CD4-positive, alpha-beta T cell treated with Interferon gamma for 1 hour (primary cell): Measurements from ENCODE around the gene ABCA6.
"Not testable (repeated sequence)": the region's sequence is repeated elsewhere in the genome, so short reads cannot be mapped to it uniquely, and the experiment has no call there.

Experiments
- DNase-seq: peaks from one replicate; pipeline ENCODE4 v3.0.0-alpha.2; 2020

The ABCA6 gene

GRCh38 chr17:69070378-69071232 is 71.1 kb downstream of the ABCA6 start:
- DNase-seq, result not testable (repeated sequence)

GRCh38 chr17:69069226-69069750 is 72.4 kb downstream of the ABCA6 start:
- DNase-seq, result no peak

GRCh38 chr17:69067274-69068047 is 74.2 kb downstream of the ABCA6 start:
- DNase-seq, result no peak

GRCh38 chr17:69066482-69066881 is 75.2 kb downstream of the ABCA6 start:
- no peak for DNase-seq

- DNase-seq, result no peak
Observed at GRCh38 chr17:69065113-69065512, 76.6 kb downstream of the ABCA6 start.

GRCh38 chr17:69064476-69064875 is 77.2 kb downstream of the ABCA6 start:
- DNase-seq, result no peak

- no peak for DNase-seq
Observed at GRCh38 chr17:69064001-69064400, 77.7 kb downstream of the ABCA6 start.

- no peak for DNase-seq
Observed at GRCh38 chr17:69062860-69063581, 78.7 kb downstream of the ABCA6 start.

- DNase-seq, result no peak
Observed at GRCh38 chr17:69061721-69062556, 79.8 kb downstream of the ABCA6 start.

GRCh38 chr17:69060822-69061221 is 80.9 kb downstream of the ABCA6 start, which contains the start of gene ABCA9:
TSS of gene ABCA9 (minus strand) at chr17:69060927. CDS start at chr17:69051126, 9,801 bp downstream.
- DNase-seq, result no peak

- no peak for DNase-seq
Observed at GRCh38 chr17:69059458-69060175, 82.1 kb downstream of the ABCA6 start.

GRCh38 chr17:69058165-69058564 is 83.5 kb downstream of the ABCA6 start:
- no peak for DNase-seq

GRCh38 chr17:69057280-69057679 is 84.4 kb downstream of the ABCA6 start:
- DNase-seq, result no peak

- DNase-seq, result no peak
Observed at GRCh38 chr17:69056179-69056823, 85.4 kb downstream of the ABCA6 start.

- DNase-seq, result no peak
Observed at GRCh38 chr17:69055334-69055733, 86.4 kb downstream of the ABCA6 start.

- no peak for DNase-seq
Observed at GRCh38 chr17:69050999-69051775, 90.5 kb downstream of the ABCA6 start.

- DNase-seq, result no peak
Observed at GRCh38 chr17:69048634-69049033, 93.1 kb downstream of the ABCA6 start.

- no peak for DNase-seq
Observed at GRCh38 chr17:69047368-69048263, 94.1 kb downstream of the ABCA6 start.
